Neural cell (in vitro differentiated cells): ENCODE measurements around the gene ZMYND19. TPM values are rescaled to one million over a fixed set of nuclear protein-coding genes. Genes with fewer than 3 reads are reported as not detected.

ENCODE experiments used
- H2AFZ ChIP-seq: fragments of 200-600, 300-800 bp; sonication (generic), shearing (Covaris generic); 2 replicates; pipeline ENCODE4 v1.6.0; 2014; ENCODE audit warnings: low read depth, mild to moderate bottlenecking, antibody characterized with exemption, low read length, moderate library complexity
- H3F3A ChIP-seq: fragments of 200-600 bp; shearing (Covaris generic); 2 replicates; pipeline ENCODE4 v1.6.1; 2016; ENCODE audit warnings: mild to moderate bottlenecking, moderate library complexity, mixed read lengths, antibody characterized with exemption, low read length; ENCODE audit not compliant: insufficient read depth, poor library complexity, severe bottlenecking
- H3K27ac ChIP-seq: fragments of 200-600, 300-800 bp; sonication (generic), shearing (Covaris generic); 2 replicates; pipeline ENCODE4 v1.5.1; 2014; ENCODE audit warnings: mild to moderate bottlenecking, low read length, moderate library complexity
- H3K27me3 ChIP-seq: fragments of 300-800, 200-600 bp; sonication (generic), shearing (Covaris generic); 2 replicates; pipeline ENCODE4 v1.6.0; 2014; ENCODE audit warnings: mild to moderate bottlenecking, low read depth, low read length, moderate library complexity; ENCODE audit not compliant: insufficient read depth
- H3K36me3 ChIP-seq: fragments of 300-800, 200-600 bp; sonication (generic), shearing (Covaris generic); 2 replicates; pipeline ENCODE4 v1.5.1; 2014; ENCODE audit warnings: mild to moderate bottlenecking, antibody characterized with exemption, low read length, moderate library complexity; ENCODE audit not compliant: insufficient read depth
- H3K4me2 ChIP-seq: fragments of 300-800, 200-600 bp; sonication (generic), shearing (Covaris generic); 2 replicates; pipeline ENCODE4 v1.6.0; 2014; ENCODE audit warnings: mild to moderate bottlenecking, low read length
- H3K4me3 ChIP-seq: fragments of 300-800, 200-600 bp; sonication (generic), shearing (Covaris generic); 2 replicates; pipeline ENCODE4 v1.5.1; 2014; ENCODE audit warnings: mild to moderate bottlenecking, low read length, moderate library complexity
- H3K79me2 ChIP-seq: fragments of 200-600 bp; shearing (Covaris generic); replicated peaks from 2 replicates; pipeline ENCODE4 v1.6.0; 2014; ENCODE audit warnings: mild to moderate bottlenecking, low read length, moderate library complexity; ENCODE audit not compliant: insufficient read depth
- H3K9ac ChIP-seq: fragments of 300-800, 200-600 bp; sonication (generic), shearing (Covaris generic); 2 replicates; pipeline ENCODE4 v1.6.1; 2016; ENCODE audit warnings: mild to moderate bottlenecking, low read length, mixed read lengths
- H3K9me2 ChIP-seq: fragments of 200-600 bp; shearing (Covaris generic); 2 replicates; pipeline ENCODE4 v1.6.1; 2016; ENCODE audit warnings: mild to moderate bottlenecking, low read length, mixed read lengths; ENCODE audit not compliant: insufficient read depth
- H3K9me3 ChIP-seq: fragments of 200-600, 300-800 bp; sonication (generic), shearing (Covaris generic); 2 replicates; pipeline ENCODE4 v1.6.1; 2016; ENCODE audit warnings: mild to moderate bottlenecking, mixed run types, low read length, moderate library complexity, mixed read lengths
- H4K20me1 ChIP-seq: fragments of 200-600 bp; shearing (Covaris generic); 2 replicates; pipeline ENCODE4 v1.6.1; 2016; ENCODE audit warnings: mild to moderate bottlenecking, mixed run types; ENCODE audit not compliant: insufficient read depth
- EP300 ChIP-seq: fragments of 450-650 bp; conservative IDR thresholded peaks from 2 replicates; pipeline ENCODE4 v1.6.1; 2014; ENCODE audit warnings: antibody characterized with exemption, mild to moderate bottlenecking, moderate library complexity; ENCODE audit not compliant: poor library complexity, severe bottlenecking
- EZH2 ChIP-seq: fragments of 200-600, 300-800 bp; shearing (Covaris generic), sonication (generic); IDR thresholded peaks from 2 replicates; pipeline ENCODE4 v1.6.1; 2014; ENCODE audit warnings: antibody characterized with exemption, low read length, borderline replicate concordance, mild to moderate bottlenecking; ENCODE audit not compliant: insufficient read depth, poor library complexity, severe bottlenecking
- MXI1 ChIP-seq: fragments of 450-650 bp; conservative IDR thresholded peaks from 2 replicates; pipeline ENCODE4 v1.6.1; 2014; ENCODE audit warnings: antibody characterized with exemption, mild to moderate bottlenecking; ENCODE audit not compliant: poor library complexity, severe bottlenecking
- POLR2AphosphoS5 ChIP-seq: IDR thresholded peaks from 2 replicates; pipeline ENCODE4 v1.6.1; 2012
- RAD21 ChIP-seq: fragments of 450-650 bp; conservative IDR thresholded peaks from 2 replicates; pipeline ENCODE4 v1.6.1; 2014; ENCODE audit warnings: antibody characterized with exemption, mild to moderate bottlenecking, moderate library complexity
- SMC3 ChIP-seq: fragments of 450-650 bp; conservative IDR thresholded peaks from 2 replicates; pipeline ENCODE4 v1.6.1; 2014; ENCODE audit warnings: antibody characterized with exemption, mild to moderate bottlenecking, moderate library complexity; ENCODE audit not compliant: poor library complexity
- TAF1 ChIP-seq: IDR thresholded peaks from 2 replicates; pipeline ENCODE4 v1.6.1; 2012; ENCODE audit warnings: low read depth
- polyA plus RNA-seq: library from polyadenylated mRNA; depleted of rRNA; stranded (reverse); fragments of >200 nt; gene quantifications from 2 replicates; pipeline ENCODE4 v1.2.3, GENCODE V29; 2014
- TF ChIP-seq, protein P1 (sequence below): IDR thresholded peaks from 2 replicates; pipeline ENCODE4 v1.6.1; 2012; ENCODE audit warnings: borderline replicate concordance
- TF ChIP-seq, protein P2 (sequence below): fragments of 450-650 bp; IDR thresholded peaks from 2 replicates; pipeline ENCODE4 v1.5.1; 2014; ENCODE audit warnings: antibody characterized with exemption, mild to moderate bottlenecking, moderate library complexity; ENCODE audit not compliant: poor library complexity, severe bottlenecking

The ZMYND19 gene
- polyA plus RNA-seq, 1 donor from 2014 or later = 54.8 TPM

DNA sequence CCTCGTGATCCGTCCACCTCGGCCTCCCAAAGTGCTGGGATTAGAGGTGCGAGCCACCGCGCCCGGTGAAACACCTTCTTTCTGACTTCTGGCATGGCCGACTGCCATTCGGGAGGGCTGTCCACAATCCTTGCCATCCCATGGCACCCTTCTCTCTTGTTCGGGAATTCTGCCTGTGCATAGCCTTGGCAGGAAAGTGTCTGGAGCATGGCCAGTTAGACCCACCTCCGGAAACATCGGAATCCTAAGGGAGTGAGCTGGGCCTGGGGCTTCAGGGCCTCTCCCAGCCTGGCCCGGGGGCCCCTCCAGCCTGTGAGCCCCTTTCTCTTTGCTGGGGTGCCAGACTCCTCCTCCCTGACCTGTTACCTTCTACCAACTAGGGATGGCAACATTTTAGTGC is 13.6 kb upstream of the ZMYND19 start:
- H2AFZ ChIP-seq = no peak overlapping the region

DNA sequence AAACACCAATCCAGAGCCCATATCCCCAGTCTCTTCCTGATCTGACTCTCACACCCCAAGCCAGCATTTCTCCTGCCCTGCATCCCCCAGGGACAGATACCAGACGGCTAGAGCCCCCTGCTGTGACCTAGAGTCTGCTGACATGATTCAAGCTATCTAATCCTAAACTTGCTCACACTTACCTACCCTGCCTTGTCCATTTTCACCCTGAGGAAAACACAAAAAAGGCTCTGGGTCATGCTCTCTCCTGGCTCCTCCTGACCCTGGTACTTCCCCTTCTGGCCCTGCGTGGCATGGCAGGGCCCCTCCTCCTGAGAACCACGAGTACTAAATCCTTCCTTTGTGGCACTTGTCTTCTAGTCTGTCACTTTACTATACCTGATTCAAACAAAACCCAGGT is 12.3 kb upstream of the ZMYND19 start:
- TF ChIP-seq, protein P1, sequence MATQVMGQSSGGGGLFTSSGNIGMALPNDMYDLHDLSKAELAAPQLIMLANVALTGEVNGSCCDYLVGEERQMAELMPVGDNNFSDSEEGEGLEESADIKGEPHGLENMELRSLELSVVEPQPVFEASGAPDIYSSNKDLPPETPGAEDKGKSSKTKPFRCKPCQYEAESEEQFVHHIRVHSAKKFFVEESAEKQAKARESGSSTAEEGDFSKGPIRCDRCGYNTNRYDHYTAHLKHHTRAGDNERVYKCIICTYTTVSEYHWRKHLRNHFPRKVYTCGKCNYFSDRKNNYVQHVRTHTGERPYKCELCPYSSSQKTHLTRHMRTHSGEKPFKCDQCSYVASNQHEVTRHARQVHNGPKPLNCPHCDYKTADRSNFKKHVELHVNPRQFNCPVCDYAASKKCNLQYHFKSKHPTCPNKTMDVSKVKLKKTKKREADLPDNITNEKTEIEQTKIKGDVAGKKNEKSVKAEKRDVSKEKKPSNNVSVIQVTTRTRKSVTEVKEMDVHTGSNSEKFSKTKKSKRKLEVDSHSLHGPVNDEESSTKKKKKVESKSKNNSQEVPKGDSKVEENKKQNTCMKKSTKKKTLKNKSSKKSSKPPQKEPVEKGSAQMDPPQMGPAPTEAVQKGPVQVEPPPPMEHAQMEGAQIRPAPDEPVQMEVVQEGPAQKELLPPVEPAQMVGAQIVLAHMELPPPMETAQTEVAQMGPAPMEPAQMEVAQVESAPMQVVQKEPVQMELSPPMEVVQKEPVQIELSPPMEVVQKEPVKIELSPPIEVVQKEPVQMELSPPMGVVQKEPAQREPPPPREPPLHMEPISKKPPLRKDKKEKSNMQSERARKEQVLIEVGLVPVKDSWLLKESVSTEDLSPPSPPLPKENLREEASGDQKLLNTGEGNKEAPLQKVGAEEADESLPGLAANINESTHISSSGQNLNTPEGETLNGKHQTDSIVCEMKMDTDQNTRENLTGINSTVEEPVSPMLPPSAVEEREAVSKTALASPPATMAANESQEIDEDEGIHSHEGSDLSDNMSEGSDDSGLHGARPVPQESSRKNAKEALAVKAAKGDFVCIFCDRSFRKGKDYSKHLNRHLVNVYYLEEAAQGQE = no peak
- TF ChIP-seq SMC3 (no peak), TAF1 (no peak), EP300 (no peak), RAD21 (no peak), EZH2 (no peak), POLR2AphosphoS5 (no peak), MXI1 (no peak)
- TF ChIP-seq, protein P2, sequence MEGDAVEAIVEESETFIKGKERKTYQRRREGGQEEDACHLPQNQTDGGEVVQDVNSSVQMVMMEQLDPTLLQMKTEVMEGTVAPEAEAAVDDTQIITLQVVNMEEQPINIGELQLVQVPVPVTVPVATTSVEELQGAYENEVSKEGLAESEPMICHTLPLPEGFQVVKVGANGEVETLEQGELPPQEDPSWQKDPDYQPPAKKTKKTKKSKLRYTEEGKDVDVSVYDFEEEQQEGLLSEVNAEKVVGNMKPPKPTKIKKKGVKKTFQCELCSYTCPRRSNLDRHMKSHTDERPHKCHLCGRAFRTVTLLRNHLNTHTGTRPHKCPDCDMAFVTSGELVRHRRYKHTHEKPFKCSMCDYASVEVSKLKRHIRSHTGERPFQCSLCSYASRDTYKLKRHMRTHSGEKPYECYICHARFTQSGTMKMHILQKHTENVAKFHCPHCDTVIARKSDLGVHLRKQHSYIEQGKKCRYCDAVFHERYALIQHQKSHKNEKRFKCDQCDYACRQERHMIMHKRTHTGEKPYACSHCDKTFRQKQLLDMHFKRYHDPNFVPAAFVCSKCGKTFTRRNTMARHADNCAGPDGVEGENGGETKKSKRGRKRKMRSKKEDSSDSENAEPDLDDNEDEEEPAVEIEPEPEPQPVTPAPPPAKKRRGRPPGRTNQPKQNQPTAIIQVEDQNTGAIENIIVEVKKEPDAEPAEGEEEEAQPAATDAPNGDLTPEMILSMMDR = no peak
- Histone ChIP-seq H3K9ac (no peak overlapping the region), H2AFZ (no peak overlapping the region), H3K4me3 (no peak overlapping the region), H3K79me2 (no peaks in the 10 kb centered on the region), H3K9me3 (no peaks in the 10 kb centered on the region), H3K27ac (no peak overlapping the region), H3K27me3 (no peaks in the 10 kb centered on the region), H3K4me2 (no peak overlapping the region), H3K9me2 (no peaks in the 10 kb centered on the region), H3K36me3 (no peaks in the 10 kb centered on the region), H4K20me1 (no peaks in the 10 kb centered on the region), H3F3A (peaks cover 5% of the 10 kb centered on the region)

More for the DNA sequence above, 13.6 kb upstream of the ZMYND19 start:
- Histone ChIP-seq H3K27me3 (no peaks in the 10 kb centered on the region), H3K9me2 (no peaks in the 10 kb centered on the region), H4K20me1 (no peaks in the 10 kb centered on the region), H3K9ac (no peak overlapping the region), H3K9me3 (no peaks in the 10 kb centered on the region), H3K79me2 (no peaks in the 10 kb centered on the region), H3K27ac (no peak overlapping the region), H3F3A (peaks cover 5% of the 10 kb centered on the region), H3K4me3 (no peak overlapping the region), H3K4me2 (no peak overlapping the region), H3K36me3 (no peaks in the 10 kb centered on the region)
- TF ChIP-seq MXI1 = no peak
- no peak for TF ChIP-seq TAF1
- TF ChIP-seq, protein P1 = no peak
- no peak for TF ChIP-seq SMC3
- TF ChIP-seq EP300 = no peak
- no peak for TF ChIP-seq EZH2
- TF ChIP-seq RAD21 = no peak
- TF ChIP-seq POLR2AphosphoS5 = no peak
- TF ChIP-seq, protein P2 = no peak
